ENCODE results near the gene GRK3. TPM values are rescaled to one million over a fixed set of nuclear protein-coding genes. Genes with fewer than 3 reads are reported as not detected.
"Not testable (repeated sequence)": the region's sequence is repeated elsewhere in the genome, so short reads cannot be mapped to it uniquely, and the experiment has no call there.

Gene GRK3
- total RNA-seq, 2 donors from 2014 or later, result 5.8 to 27.2 TPM

DNA sequence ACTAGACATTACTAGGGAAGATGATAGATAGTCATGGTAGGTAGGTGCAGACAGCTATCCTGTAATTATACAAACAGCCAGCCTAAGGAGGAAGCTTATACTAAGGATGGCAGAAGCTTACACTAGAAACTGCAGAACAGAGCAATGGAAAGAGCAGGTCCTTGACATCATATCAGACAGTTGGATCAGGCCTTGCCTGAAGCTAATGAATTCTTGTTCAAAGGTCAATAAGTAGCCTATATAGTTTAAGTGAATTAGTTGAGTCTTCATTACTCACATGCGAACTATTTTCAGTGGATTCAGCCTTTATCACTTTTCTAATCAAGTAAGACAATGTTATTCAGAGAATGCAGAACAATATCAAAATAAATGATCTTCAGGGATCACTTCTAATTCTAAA is 22.3 kb upstream of the GRK3 start:
- H3K4me3 Mint-ChIP-seq, result no peak overlapping the region
- no peaks in the 10 kb centered on the region for H3K4me1 Mint-ChIP-seq
- peaks cover 18% of the 10 kb centered on the region for H3K27me3 Mint-ChIP-seq
- no peaks in the 10 kb centered on the region for H3K9me3 Mint-ChIP-seq
- H3K36me3 Mint-ChIP-seq (ENCODE audit: low read depth), result no peaks in the 10 kb centered on the region
- no peak for ATAC-seq (replicated peaks)
- no peak overlapping the region for H3K27ac Mint-ChIP-seq

DNA sequence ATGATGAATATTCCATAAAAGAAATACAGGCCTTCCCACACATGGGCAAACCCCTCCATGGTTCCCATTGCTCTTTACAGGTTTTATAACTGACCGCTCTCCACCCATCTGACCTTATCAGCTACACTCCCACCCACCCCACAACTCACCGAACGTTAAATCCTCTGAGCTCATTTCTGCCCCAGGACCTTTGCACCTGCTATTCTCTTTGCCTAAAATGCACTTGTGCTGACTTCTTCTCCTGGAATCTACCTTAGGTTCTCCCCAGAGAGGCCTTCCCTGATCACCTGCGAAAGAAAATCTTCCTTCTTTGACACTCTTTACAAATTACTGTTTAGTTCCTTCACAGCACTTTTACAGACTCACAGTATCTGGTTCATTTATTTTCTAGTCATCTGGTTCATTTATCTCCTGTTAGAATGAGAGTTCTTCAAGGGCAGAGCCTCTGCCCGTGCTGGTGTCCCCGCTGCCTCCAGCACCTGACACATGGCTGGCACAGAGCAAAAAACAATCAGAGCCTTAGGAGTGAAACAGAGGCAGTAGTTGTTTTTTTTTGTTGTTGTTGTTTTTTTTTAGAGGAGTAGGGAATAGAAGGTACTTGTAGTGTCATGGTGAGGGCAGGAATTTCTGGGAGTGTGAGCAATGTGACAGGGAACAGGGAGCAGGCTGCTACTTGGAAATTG is 21.6 kb upstream of the GRK3 start:
- H3K9me3 Mint-ChIP-seq, result no peaks in the 10 kb centered on the region

DNA sequence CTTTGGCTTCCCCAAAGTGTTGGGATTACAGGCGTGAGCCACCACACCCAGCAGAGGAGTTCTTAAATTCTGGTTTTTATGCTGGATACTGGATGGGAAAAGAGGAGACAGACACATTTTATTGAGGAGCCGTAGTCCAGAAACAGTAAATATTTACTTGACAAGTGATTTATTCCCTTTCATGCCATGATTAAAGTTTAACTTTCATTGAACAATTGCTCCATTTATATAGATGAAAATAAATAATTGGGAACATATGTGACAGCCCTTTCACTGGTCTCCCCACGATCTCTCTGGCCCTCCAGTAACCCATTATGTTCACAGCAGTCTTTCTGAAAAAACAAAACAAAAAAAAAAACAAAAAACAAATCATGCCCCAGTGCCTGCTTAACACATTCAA is 19.3 kb upstream of the GRK3 start:
- Mint-ChIP-seq H3K9me3 (no peaks in the 10 kb centered on the region), H3K27ac (no peak overlapping the region), H3K4me3 (no peak overlapping the region), H3K27me3 (peaks cover 18% of the 10 kb centered on the region), H3K36me3 (ENCODE audit: low read depth) (no peaks in the 10 kb centered on the region), H3K4me1 (no peaks in the 10 kb centered on the region)
- ATAC-seq (replicated peaks), result no peak

More for the DNA sequence above, 21.6 kb upstream of the GRK3 start:
- no peak for ATAC-seq (replicated peaks)
- Mint-ChIP-seq H3K27ac (no peak overlapping the region), H3K4me1 (no peaks in the 10 kb centered on the region), H3K36me3 (ENCODE audit: low read depth) (no peaks in the 10 kb centered on the region), H3K4me3 (no peak overlapping the region), H3K27me3 (peaks cover 18% of the 10 kb centered on the region)

DNA sequence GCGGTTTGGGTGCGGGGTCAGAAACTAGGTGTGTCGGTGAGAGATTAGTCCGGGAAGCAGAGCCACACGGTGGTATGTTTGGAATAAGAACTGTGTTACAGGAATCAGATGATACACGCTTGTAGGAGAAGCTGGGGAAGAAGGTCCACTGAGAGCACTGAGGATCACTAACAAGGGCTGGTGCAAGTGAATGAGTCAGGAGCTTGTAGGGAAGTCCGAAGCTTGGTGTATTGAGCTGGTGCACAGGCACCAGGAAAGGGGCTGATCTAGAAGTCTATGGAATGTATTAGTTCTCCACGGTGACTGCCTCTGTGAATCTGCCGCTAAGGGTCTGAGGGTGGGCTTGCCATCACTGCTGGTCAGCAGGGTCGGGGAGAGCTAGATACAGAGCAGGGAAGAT is 18.8 kb upstream of the GRK3 start:
- H3K9me3 Mint-ChIP-seq, result no peaks in the 10 kb centered on the region
- no peaks in the 10 kb centered on the region for H3K36me3 Mint-ChIP-seq (ENCODE audit: low read depth)
- no peaks in the 10 kb centered on the region for H3K4me1 Mint-ChIP-seq
- ATAC-seq (replicated peaks), result no peak
- H3K27ac Mint-ChIP-seq, result no peak overlapping the region
- peaks cover 18% of the 10 kb centered on the region for H3K27me3 Mint-ChIP-seq
- H3K4me3 Mint-ChIP-seq, result no peak overlapping the region

DNA sequence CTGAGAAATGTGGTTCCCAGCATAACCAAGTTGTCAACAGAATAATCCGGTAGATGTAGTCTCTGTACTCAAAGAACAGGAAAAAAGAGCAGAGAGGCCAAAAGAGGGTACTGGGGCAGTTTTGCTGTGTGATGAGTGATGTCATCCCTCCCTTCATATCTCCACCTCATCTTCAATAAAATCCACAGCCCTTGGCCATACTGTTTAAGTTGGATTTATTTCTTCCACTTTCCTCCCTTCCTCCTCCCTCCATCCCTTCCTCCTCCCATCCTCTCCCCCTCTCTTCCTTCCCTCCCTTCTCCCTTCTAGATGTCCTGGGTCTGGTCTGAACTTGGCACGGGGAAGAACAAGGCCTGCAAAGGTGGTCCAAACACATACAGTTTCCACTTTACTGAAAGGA is 18.2 kb upstream of the GRK3 start:
- Mint-ChIP-seq H3K9me3 (no peaks in the 10 kb centered on the region), H3K4me1 (no peaks in the 10 kb centered on the region), H3K36me3 (ENCODE audit: low read depth) (no peaks in the 10 kb centered on the region), H3K27me3 (peaks cover 17% of the 10 kb centered on the region), H3K27ac (no peak overlapping the region), H3K4me3 (no peak overlapping the region)
- no peak for ATAC-seq (replicated peaks)

DNA sequence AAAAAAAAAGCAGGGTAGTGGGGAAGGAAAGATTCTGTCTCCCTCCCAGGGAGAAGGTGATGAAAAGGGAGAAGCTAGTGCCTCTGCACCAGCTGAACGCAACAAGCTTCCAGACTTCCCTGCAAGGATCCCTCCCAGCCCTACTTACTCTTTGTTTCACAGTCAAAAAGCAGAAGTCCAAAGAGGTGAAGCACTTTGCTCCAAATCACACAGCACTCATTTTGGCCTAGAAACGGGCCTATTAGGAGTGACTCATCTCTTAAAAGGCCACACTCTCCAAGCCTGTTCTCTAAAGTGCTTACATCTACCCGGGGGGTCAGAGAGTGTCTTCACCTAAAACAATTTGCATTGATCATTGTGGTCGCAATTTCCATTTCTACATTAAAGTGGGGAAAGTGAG is 17.7 kb upstream of the GRK3 start:
- H3K36me3 Mint-ChIP-seq (ENCODE audit: low read depth), result no peaks in the 10 kb centered on the region
- no peak for ATAC-seq (replicated peaks)
- H3K27ac Mint-ChIP-seq, result no peak overlapping the region
- H3K4me1 Mint-ChIP-seq, result no peaks in the 10 kb centered on the region
- H3K4me3 Mint-ChIP-seq, result no peak overlapping the region
- H3K27me3 Mint-ChIP-seq, result peaks cover 15% of the 10 kb centered on the region
- no peaks in the 10 kb centered on the region for H3K9me3 Mint-ChIP-seq

DNA sequence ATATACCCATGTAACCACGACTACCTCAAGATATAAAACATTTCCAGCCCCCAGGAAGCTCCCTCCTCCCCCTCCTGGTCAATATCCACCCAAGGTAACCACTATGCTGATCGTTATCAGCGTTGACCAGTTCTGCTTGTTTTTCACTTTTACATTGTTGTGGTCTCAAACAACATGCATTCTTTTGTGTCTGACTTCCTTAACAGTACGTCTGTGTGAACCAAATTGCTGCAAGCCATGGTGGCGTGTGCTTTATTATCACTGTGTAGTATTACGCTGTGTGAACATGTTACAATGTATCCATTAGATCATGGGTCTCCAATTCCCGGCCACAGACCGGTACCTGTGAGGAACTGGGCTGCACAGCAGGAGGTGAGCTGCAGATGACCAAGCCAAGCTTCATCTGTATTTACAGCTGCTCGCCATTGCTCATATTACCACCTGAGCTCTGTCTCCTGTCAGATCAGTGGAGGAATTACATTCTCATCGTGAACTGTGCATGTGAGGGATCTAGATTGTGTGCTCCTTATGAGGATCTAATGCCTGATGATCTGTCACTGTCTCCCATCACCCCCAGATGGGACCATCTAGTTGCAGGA is 15.5 kb upstream of the GRK3 start:
- ATAC-seq (replicated peaks), result no peak
- peaks cover 18% of the 10 kb centered on the region for H3K27me3 Mint-ChIP-seq
- H3K4me1 Mint-ChIP-seq, result no peaks in the 10 kb centered on the region
- no peak overlapping the region for H3K27ac Mint-ChIP-seq
- H3K36me3 Mint-ChIP-seq (ENCODE audit: low read depth), result no peaks in the 10 kb centered on the region
- no peak overlapping the region for H3K4me3 Mint-ChIP-seq
- H3K9me3 Mint-ChIP-seq, result no peaks in the 10 kb centered on the region

DNA sequence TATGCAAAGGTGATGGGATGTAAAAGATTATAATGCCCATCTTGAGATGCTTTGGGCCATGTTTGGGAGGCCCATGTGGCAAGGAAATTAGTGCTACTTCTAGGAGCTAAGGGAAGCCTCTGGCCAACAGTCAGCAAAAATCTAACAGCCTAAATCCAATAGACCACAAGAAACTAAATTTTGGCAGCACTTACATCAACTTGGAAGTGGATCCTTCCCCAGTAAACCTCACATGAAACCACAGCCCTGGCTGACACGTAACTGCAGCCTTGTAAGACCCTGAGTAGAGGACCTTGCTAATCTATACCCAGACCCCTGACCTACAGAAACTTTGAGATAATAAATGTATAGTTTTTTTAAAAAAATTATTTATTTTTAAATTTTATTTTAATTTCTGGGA is 13.1 kb upstream of the GRK3 start:
- Mint-ChIP-seq H3K36me3 (ENCODE audit: low read depth) (no peaks in the 10 kb centered on the region), H3K9me3 (no peaks in the 10 kb centered on the region), H3K27me3 (peaks cover 15% of the 10 kb centered on the region), H3K4me3 (no peak overlapping the region), H3K27ac (no peak overlapping the region), H3K4me1 (no peaks in the 10 kb centered on the region)
- no peak for ATAC-seq (replicated peaks)

DNA sequence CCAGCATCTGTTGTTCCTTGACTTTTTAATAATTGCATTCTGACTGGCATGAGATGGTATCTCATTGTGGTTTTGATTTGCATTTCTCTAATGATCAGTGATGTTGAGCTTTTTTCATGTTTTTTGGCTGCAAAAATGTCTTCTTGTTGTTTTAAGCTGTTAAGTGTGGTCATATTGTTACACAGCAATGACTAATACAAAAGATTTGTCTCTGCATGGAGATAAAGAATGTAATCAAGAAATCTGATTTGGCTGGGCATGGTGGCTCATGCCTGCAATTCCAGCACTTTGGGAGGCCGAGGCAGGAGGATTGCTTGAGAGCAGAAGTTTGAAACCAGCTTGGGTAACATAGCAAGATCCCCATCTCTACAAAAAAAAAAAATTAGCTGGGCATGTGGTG is 12.1 kb upstream of the GRK3 start:
- H3K27ac Mint-ChIP-seq; ATAC-seq (replicated peaks); H3K4me3 Mint-ChIP-seq; H3K9me3 Mint-ChIP-seq; H3K4me1 Mint-ChIP-seq; H3K36me3 Mint-ChIP-seq (ENCODE audit: low read depth): not testable (repeated sequence)
- H3K27me3 Mint-ChIP-seq, result peaks cover 13% of the 10 kb centered on the region

DNA sequence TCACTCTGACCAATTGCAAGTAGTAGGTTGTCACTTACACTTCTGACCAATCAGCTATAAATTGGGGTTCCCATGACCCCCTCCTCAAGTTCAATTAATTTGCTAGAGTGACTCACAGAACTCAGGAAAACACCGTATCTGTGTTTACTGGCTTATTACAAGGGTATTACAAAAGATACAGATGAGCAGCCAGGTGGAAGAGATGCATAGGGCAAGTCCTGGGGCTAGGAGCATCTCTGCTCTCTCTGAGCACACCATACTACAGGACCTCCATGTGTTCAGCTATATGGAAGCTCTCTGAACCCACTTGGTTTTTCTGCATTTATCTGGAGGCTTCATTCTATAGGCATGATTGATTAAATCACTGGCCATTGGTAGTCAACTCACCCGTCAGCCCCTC is 11.3 kb upstream of the GRK3 start:
- no peak overlapping the region for H3K4me3 Mint-ChIP-seq
- ATAC-seq (replicated peaks), result no peak

DNA sequence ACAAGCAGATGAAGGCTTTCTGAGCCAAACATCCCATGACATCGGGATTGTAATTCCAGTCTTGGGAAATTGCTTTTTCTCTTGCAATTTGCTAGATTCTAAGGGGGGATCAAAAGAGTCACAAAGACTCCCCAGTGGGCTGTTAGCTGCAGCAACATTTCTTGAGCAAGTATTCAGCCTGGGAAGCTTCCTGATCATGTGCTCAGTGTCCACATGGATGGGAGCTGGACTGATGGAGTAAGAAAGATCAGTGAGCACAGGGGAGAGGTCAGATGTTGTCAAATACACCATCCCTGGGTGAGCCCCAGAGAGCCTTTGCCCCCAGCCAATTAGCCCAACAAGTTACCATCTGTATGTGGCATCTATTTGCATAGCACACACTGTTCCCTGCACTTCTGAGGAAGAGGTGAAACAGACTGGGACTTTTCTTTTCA is 10.2 kb upstream of the GRK3 start:
- H3K9me3 Mint-ChIP-seq, result no peaks in the 10 kb centered on the region
- no peaks in the 10 kb centered on the region for H3K4me1 Mint-ChIP-seq
- no peak overlapping the region for H3K4me3 Mint-ChIP-seq
- H3K36me3 Mint-ChIP-seq (ENCODE audit: low read depth), result no peaks in the 10 kb centered on the region
- no peak for ATAC-seq (replicated peaks)
- peaks cover 13% of the 10 kb centered on the region for H3K27me3 Mint-ChIP-seq
- H3K27ac Mint-ChIP-seq, result no peak overlapping the region

More for the DNA sequence above, 11.3 kb upstream of the GRK3 start:
- H3K4me1 Mint-ChIP-seq, result no peaks in the 10 kb centered on the region
- H3K27ac Mint-ChIP-seq, result no peak overlapping the region
- no peaks in the 10 kb centered on the region for H3K9me3 Mint-ChIP-seq
- H3K27me3 Mint-ChIP-seq, result peaks cover 13% of the 10 kb centered on the region
- no peaks in the 10 kb centered on the region for H3K36me3 Mint-ChIP-seq (ENCODE audit: low read depth)

DNA sequence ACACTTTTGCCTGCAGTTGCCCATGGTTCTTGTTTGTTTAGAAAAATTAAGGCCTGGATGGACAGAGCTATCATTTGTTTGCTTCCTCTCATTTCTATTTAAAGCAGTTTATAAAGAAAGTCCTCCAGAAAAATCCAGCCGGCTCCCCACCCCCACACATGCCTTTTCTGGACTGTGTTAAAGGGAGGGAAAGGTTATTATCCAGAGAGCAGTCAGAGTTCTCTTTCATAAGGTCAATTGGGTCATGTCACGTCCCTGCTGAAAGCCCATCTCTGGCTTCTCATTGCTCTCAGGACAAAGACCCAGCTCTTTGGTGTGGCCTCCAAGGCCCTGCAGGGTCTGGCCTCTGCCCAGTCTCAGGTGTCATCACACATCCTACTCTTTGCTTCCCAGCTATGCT is 9.8 kb upstream of the GRK3 start:
- Mint-ChIP-seq H3K27me3 (peaks cover 13% of the 10 kb centered on the region), H3K9me3 (no peaks in the 10 kb centered on the region), H3K4me3 (no peak overlapping the region), H3K4me1 (no peaks in the 10 kb centered on the region), H3K27ac (no peak overlapping the region), H3K36me3 (ENCODE audit: low read depth) (no peaks in the 10 kb centered on the region)
- no peak for ATAC-seq (replicated peaks)

DNA sequence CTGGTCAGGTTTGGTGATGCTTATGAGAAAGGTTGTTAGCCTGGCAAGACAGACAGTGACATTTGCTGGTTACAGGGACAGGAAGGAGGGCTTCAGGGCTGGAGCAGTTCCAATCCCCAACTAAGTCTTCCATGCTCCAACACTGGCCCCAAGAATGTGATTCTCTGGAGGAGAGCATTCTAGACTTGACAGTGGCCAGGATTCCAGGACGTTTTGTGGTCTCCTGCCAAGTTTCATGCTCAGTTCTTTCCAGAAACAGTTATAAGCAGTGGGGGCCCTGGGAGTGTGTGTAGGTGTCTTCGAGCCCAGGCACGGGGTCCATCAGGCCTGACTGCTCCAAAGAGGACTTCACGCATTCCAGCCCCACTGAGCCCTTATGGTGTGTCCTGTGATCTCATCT is 8.9 kb upstream of the GRK3 start:
- Mint-ChIP-seq H3K36me3 (ENCODE audit: low read depth) (no peaks in the 10 kb centered on the region), H3K27me3 (peaks cover 13% of the 10 kb centered on the region), H3K4me1 (no peaks in the 10 kb centered on the region), H3K4me3 (no peak overlapping the region), H3K27ac (no peak overlapping the region), H3K9me3 (no peaks in the 10 kb centered on the region)
- ATAC-seq (replicated peaks), result no peak

DNA sequence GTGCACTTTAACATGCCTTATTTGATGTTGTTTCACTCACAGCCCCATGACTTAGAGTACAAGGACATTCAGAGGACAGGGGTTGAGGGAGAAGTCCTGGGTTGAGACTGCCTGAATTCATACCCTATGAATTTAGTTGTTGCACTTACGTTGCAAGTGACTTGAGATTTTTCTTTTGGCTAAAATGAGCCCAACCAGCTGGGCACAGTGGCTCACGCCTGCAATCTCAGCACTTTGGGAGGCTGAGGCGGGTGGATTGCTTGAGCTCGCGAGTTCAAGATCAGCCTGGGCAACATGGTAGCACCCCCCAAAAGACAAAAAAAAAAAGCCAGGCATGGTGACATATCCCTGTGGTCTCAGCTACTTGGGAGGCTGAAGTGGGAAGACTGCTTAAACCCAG is 7.3 kb upstream of the GRK3 start:
- Mint-ChIP-seq H3K4me1 (no peaks in the 10 kb centered on the region), H3K36me3 (ENCODE audit: low read depth) (no peaks in the 10 kb centered on the region), H3K9me3 (no peaks in the 10 kb centered on the region), H3K27me3 (peaks cover 16% of the 10 kb centered on the region), H3K4me3 (no peak overlapping the region), H3K27ac (no peak overlapping the region)
- ATAC-seq (replicated peaks), result no peak

DNA sequence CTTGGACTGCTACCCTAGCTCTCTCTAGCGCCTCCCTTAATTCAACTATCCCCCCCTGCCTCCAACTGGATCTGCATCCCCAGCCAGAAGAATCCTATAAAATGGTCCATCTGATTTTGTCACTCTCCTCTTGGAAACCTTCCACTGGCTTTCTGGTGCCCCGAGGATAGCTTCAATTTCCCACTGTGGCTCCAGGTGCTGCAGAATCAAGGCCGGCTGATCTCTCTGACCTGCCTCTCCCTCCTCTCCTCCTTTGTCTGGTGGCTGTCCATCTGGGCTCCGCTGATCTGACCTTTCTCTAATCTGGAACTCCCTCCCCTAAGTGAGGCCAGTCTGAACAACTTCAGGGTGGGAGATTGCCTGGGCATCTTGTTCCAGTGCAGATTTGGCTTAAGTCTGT is 6.1 kb upstream of the GRK3 start:
- no peak for ATAC-seq (replicated peaks)
- peaks cover 4% of the 10 kb centered on the region for H3K4me1 Mint-ChIP-seq
- H3K27ac Mint-ChIP-seq, result no peak overlapping the region
- no peak overlapping the region for H3K4me3 Mint-ChIP-seq
- no peaks in the 10 kb centered on the region for H3K9me3 Mint-ChIP-seq
- H3K36me3 Mint-ChIP-seq (ENCODE audit: low read depth), result no peaks in the 10 kb centered on the region
- H3K27me3 Mint-ChIP-seq, result peaks cover 21% of the 10 kb centered on the region
